IMR-90 (cell line): ENCODE results near the gene ZDHHC3. TPM values are rescaled to one million over a fixed set of nuclear protein-coding genes. Genes with fewer than 3 reads are reported as not detected.

Experiments used
- polyA plus RNA-seq, 3 experiments: library from polyadenylated mRNA; depleted of rRNA; stranded (reverse); fragments of >200 nt; gene quantifications; 2 replicates each; pipeline ENCODE4 v1.2.3, GENCODE V29; 2012; ENCODE audit warnings: low replicate concordance in 1 of 3
- total RNA-seq: library from RNA; depleted of rRNA; stranded (reverse); fragments of >200 nt; gene quantifications from 2 replicates; pipeline ENCODE4 v1.2.3, GENCODE V29; 2012
- TF ChIP-seq, protein P1 (sequence below): conservative IDR thresholded peaks from 2 replicates; pipeline ENCODE4 v1.5.1; 2012; ENCODE audit warnings: mild to moderate bottlenecking, low read depth, low read length, improper control_type of control experiment

The ZDHHC3 gene
- total and polyA plus RNA-seq, 2 of the 4 experiments (the other 2 are of a cell fraction): 57.7 to 59.6 TPM

DNA sequence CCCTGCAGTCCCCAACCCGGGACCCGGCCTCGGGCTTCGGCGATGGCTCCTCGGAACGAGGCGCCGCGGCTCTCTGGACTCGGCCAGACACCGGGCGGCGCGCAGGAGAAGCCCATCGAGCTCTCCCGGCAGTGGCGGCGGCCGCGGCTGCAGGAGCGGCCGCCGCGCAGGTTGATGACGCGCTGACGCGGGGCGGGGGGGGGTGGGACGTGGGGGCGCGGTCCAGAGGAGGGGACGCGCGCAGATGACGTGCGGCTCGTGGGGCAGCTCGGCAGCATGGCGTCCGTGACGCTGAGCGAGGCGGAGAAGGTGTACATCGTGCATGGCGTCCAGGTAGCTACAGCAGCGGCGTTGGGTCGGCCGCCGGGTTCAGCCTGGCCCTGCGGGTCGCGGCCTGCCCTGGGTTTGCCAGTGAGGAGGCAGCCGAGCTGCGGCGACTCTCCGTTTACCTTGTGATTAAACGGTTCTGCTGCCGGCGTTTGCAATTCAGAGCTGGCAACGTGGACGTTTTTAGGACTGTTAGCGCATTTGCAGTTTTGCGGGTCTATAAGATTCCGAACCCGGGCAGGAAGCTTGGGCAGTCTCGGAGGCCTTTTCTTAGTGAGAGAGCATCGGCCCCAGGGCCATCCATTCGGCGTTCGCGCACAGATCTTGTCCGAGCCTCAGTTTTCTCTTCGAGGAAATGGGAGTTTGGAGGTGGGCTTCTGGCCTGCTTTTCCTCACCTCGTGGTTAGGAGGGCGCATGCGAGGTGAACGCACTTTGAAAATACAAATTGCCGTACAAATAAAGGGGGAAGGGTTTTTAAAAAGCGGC lies at the start of gene ZDHHC3, which contains the start of gene EXOSC7 (continued):
- TF ChIP-seq, protein P1, sequence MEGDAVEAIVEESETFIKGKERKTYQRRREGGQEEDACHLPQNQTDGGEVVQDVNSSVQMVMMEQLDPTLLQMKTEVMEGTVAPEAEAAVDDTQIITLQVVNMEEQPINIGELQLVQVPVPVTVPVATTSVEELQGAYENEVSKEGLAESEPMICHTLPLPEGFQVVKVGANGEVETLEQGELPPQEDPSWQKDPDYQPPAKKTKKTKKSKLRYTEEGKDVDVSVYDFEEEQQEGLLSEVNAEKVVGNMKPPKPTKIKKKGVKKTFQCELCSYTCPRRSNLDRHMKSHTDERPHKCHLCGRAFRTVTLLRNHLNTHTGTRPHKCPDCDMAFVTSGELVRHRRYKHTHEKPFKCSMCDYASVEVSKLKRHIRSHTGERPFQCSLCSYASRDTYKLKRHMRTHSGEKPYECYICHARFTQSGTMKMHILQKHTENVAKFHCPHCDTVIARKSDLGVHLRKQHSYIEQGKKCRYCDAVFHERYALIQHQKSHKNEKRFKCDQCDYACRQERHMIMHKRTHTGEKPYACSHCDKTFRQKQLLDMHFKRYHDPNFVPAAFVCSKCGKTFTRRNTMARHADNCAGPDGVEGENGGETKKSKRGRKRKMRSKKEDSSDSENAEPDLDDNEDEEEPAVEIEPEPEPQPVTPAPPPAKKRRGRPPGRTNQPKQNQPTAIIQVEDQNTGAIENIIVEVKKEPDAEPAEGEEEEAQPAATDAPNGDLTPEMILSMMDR: no peak
